AG04449 (cell line): ENCODE results near the gene GRB2.
"Not testable (repeated sequence)": the region's sequence is repeated elsewhere in the genome, so short reads cannot be mapped to it uniquely, and the experiment has no call there.

ENCODE experiments used
- CTCF ChIA-PET: fragments of 350-600 bp; formaldehyde crosslinking; extraction: SDS; loops from one replicate; lab custom pipeline; 2021; ENCODE audit warnings: antibody characterized with exemption; lab: Yijun Ruan, JAX
- POLR2A ChIA-PET: fragments of 400-600, 350-600 bp; formaldehyde crosslinking; extraction: SDS; loops from one replicate; lab custom pipeline; 2020; ENCODE audit warnings: antibody characterized with exemption, inconsistent platforms; lab: Yijun Ruan, JAX
- DNase-seq: peaks from one replicate; pipeline ENCODE4 v3.0.0-alpha.2; 2010; ENCODE audit warnings: low read depth, low spot score
- H3K4me3 ChIP-seq: 2 replicates; pipeline ENCODE4 v1.5.1; 2011; ENCODE audit warnings: low read depth, mild to moderate bottlenecking, control low read depth, low read length
- TF ChIP-seq, protein P1 (sequence below): IDR thresholded peaks from one replicate; pipeline ENCODE4 v1.5.1; 2011; ENCODE audit warnings: mild to moderate bottlenecking, moderate library complexity, low read length, control low read depth, inconsistent platforms; ENCODE audit not compliant: insufficient read depth; ENCODE audit errors: missing control alignments

The GRB2 gene

DNA sequence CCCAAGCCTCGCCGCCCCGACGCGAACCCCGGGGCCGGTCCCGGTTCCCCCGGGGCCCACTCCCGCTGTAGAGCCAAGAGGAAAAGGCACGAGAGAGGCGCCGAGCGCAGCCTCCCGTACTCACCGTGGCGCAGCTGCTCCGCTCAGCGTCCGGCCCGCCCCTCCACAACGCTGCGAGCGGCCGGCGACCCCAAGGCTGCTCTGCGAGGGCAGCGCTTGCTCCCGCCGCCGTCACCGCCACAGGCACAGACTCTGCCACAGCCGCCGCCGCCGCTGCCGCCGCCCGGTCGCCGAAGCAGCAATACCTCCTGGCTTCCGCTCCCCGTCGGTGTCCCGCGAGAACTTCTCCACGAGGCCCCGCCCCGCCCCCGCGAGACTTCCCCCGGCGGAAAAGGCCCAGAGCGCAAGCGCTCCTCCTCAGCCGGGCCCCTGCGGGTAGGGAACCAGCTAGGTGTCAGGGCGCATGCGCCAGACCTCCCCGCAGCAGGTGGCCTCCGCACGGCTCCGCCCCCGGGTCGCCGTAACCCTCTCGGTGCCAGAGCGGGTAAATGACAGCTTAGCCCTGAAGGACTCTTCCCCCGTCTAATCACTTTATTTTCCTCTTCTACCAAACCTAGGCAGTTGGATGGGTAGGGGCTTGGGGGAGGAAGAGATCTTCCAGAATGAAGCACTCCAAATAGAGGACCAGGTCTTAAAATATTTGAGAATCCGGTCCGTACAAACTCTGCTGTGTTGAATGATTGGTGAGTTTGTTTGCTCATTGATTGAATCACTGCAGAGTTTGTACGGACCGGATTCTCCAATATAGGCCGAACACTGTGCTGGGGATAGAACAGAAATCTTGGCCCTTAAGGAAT, at the start of gene GRB2:
GRB2 (minus strand) TSS at position 314 of the 857 bp plus-strand sequence. CDS start 12,050 bp downstream, outside the sequence.
- TF ChIP-seq, protein P1, sequence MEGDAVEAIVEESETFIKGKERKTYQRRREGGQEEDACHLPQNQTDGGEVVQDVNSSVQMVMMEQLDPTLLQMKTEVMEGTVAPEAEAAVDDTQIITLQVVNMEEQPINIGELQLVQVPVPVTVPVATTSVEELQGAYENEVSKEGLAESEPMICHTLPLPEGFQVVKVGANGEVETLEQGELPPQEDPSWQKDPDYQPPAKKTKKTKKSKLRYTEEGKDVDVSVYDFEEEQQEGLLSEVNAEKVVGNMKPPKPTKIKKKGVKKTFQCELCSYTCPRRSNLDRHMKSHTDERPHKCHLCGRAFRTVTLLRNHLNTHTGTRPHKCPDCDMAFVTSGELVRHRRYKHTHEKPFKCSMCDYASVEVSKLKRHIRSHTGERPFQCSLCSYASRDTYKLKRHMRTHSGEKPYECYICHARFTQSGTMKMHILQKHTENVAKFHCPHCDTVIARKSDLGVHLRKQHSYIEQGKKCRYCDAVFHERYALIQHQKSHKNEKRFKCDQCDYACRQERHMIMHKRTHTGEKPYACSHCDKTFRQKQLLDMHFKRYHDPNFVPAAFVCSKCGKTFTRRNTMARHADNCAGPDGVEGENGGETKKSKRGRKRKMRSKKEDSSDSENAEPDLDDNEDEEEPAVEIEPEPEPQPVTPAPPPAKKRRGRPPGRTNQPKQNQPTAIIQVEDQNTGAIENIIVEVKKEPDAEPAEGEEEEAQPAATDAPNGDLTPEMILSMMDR = no peak
- CTCF ChIA-PET = interaction anchor here (1.0 to 5.3 kb wide), 11 partner anchors 9 to 344 kb away, joined by 3 to 49 read pairs (median 5); partner anchors contain the start of gene MIF4GD
- no peak for DNase-seq
- POLR2A ChIA-PET = interaction anchor here (0.5 to 2.3 kb wide), 6 partner anchors 11 to 135 kb away, joined by 3 to 13 read pairs (median 8); partner anchors contain the start of genes MIF4GD, SLC25A19, TMEM94 and TSEN54
- H3K4me3 ChIP-seq = peak within 1 kb of the TSS; percentile 93

GRCh38 chr17:75454672-75455071, 49.2 kb upstream of the GRB2 start:
- POLR2A ChIA-PET, DNase-seq, H3K4me3 ChIP-seq: not testable (repeated sequence)
- CTCF ChIA-PET = interaction anchor here (1.6 to 2.6 kb wide), 4 partner anchors 11 to 178 kb away, joined by 4 to 7 read pairs (median 6); partner anchors contain the start of genes SMIM5 and TSEN54

DNA sequence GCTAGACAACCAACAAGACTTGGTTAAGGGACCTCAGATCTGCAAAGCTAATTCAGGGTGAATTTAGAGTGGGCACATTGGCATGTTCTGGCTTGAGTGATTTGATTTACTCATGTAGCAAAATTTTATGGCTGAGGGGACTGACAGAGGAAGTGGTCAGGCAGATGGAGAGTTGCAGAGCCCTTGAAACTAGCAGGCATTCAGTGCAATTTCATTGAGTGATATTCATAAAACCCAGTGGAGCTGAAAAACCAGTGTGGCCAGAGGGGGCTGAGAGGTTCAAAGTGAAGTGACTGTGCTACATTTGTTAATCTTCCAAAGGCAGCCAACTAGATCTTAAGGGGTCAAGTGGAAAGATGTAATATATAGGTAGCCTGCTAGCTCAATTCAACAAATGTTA, 48.7 kb upstream of the GRB2 start:
- POLR2A ChIA-PET = no interaction called here
- TF ChIP-seq, protein P1 = no peak
- DNase-seq = no peak
- H3K4me3 ChIP-seq = no peak overlapping the region
- CTCF ChIA-PET = interaction anchor here (0.7 to 2.6 kb wide), 3 partner anchors 10 to 179 kb away, joined by 3 to 7 read pairs (median 6); partner anchors contain the start of gene SMIM5

GRCh38 chr17:75450270-75450669, 44.8 kb upstream of the GRB2 start:
- peak; percentile 19 for DNase-seq
- POLR2A ChIA-PET = no interaction called here
- no peak overlapping the region for H3K4me3 ChIP-seq
- TF ChIP-seq, protein P1 = no peak
- CTCF ChIA-PET = no interaction called here

DNA sequence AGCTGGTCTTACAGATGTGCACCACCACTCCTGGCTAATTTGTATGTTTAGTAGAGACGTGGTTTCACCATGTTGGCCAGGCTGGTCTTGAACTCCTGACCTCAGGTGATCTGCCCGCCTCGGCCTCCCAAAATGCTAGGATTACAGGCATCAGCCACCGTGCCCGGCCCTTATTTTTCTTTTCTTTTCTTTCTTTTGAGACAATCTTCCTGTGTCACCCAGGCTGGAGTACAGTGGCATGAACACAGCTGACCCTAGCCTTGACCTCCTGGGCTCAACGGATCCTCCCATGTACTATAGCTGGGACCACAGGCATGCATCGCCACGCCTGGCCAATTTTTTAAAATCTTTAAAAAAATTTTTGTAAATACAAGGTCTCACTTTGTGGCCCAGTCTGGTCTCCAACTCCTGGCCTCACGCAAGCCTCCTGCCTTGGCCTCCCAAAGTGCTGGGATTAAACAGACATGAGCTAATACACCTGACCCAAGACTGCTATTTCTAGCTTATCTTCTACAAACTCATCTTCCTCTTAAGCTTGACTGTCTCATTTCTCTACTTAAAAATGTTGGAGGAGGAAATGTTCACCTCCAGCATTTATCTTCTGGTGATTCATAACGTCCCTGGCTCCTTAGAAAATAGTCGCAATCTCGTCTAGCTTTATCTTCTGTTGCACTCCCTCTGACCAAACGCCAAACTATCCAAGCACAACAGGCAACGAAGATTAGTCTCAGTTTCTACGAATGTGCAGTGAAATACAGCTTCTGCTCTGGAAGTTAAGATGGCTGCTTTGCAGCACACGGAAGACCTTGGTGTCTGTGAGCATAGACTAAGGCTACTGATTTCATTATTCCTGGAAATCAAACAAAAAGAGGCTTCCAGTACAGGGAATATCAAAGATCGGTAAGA, 42.7 kb upstream of the GRB2 start:
- TF ChIP-seq, protein P1 = no peak
- H3K4me3 ChIP-seq = no peak overlapping the region
- ChIA-PET POLR2A (interaction anchor here (0.8 kb wide), 1 partner anchor 18 kb away, joined by 3 read pairs; no protein-coding TSS in a partner anchor), CTCF (interaction anchor here (0.9 to 2.4 kb wide), 4 partner anchors 8 to 186 kb away, joined by 3 to 7 read pairs (median 4); partner anchors contain the start of genes SMIM5 and TMEM94)
- no peak for DNase-seq

DNA sequence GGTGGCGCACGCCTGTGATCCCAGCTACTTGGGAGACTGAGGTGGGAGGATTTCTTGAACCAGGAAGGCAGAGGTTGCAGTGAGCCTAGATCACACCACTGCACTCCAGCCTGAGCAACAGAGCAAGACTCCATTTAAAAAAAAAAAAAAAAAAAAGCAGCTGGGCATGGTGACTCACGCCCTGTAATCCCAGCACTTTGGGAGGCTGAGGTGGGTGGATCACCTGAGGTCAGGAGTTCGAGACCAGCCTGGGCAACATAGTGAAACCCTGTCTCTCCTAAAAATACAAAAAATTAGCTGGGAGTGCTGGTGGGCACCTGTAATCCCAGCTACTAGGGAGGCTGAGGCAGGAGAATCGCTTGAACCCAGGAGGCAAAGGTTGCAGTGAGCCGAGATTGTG, 40.4 kb upstream of the GRB2 start:
- H3K4me3 ChIP-seq, POLR2A ChIA-PET, DNase-seq: not testable (repeated sequence)
- CTCF ChIA-PET = interaction anchor here (1.1 kb wide), 1 partner anchor 10 kb away, joined by 4 read pairs; the partner anchor contains the start of gene TMEM94
